HG03095 (cell line): ENCODE results near the gene TAOK1.

ENCODE experiments used
- ATAC-seq: cut with Tn5 transposase; IDR thresholded peaks from one replicate; pipeline ENCODE4 v1.9.1; 2021; ENCODE audit warnings: moderate library complexity; ENCODE audit not compliant: unreplicated experiment

Gene TAOK1

DNA sequence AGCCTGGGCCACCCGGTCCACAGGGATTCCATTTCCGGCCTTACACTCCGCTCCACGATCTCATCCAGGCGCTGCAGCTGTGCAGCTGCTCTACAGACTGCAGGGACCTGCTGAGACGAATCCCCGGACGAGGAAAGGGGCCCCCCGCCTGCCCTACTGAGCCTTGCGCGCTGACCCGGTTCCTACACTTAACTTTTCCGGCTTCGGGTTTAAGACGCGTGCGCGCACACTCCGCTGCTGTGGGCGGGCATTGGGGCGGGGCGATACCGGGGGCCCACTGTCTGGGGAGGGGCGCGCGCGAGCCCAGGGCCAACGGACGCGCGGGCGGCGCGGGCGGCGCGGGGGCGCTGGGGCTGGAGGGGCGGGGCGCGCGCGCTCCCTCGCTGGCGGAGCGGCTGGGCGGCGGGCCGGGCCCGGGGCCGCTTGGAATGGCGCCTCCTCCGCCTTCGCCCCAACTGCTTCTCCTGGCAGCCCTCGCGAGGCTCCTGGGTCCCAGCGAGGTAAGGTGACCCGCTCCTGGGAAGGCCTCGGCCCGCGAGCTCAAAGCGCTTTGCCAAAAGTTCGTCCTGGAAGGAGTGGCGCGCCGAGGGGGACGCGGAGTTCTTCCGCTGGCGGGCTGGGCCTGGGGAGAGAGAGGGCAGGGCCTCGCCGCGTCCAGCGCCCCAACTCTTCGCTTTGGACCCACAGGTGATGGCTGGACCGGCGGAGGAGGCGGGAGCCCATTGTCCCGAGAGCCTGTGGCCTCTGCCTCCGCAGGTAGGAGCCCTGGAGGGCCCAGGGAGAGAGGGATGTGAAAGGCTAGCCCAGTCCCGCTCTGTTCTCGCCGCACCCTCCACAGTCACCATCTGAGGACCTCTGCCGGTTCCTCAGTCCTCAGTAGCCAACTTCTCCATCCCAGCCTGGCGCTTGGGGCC is 178.4 kb downstream of the TAOK1 start, which contains the start of gene TP53I13:
TSS of gene TP53I13 (plus strand) at position 371 of the 914 bp plus-strand sequence. CDS start at position 429, 58 bp downstream.
- peak; percentile 31 for ATAC-seq

DNA sequence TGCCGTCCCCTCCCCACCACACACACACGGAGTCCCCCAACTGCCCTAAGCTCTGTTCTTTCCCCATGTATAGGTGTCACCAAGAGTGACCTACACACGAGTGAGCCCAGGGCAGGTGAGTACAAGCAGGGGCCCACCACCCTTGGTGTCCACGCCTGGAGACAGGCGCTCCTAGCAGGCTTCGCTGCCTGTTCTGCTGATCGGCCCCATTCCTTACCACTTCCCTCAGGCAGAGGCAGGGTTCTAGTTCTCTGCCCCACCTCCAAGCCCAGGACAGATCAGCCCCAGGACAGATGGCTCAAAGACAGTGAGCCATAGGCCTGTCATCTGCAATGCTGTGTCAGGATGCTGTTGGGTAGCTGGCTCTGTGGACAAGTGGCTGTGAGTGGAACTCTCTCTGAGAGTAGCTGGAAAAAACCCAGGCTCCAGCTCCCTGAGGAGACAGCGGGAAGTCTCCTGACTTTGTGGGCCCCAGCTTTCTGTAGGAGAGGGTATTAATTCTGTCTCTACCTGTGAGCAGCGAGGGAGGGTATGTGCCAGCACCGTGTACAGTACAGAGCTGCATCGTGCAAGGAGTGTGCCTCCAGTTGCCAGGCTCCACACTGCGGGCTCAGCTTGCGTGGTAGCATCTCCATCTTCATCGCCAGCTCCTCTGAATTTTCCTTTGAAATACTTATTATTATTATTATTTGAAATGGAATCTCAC is 179.2 kb downstream of the TAOK1 start:
- ATAC-seq, result no peak

DNA sequence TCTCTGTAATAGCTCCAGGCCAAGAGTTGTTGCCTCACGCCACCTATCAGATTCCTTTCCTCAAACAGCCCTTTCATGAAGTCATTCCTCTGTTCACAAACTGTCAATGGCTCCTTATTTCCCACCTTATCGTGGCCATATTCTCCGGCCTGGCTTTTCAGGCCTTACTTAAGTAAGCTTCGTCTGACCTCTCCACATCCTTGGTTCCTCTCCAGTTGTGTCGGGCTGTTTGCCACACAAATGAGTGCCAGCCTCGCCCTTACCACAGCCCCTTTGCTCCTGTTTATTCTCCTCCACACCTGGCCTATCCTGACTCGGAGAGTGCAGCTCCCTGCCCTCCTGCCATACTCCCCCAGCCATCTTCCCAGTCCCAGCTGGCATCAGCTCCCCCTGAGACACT is 180.4 kb downstream of the TAOK1 start:
- no peak for ATAC-seq

DNA sequence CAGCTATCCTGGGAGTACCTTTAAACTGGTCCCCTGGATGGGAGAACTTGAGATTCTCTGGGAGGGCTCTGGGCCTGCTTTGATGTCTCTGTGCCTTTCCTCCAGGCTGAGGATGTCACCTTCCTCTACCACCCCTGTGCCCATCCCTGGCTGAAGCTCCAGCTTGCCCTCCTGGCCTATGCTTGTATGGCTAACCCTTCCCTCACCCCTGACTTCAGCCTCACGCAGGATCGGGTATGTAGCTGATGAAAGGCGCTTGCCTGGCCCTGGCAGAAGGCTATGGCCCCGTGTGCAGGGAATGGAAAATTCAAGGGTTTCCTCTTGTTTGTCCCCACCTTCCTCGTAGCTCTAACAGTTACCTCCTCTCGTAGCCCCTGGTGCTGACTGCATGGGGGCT is 181.3 kb downstream of the TAOK1 start:
- no peak for ATAC-seq

DNA sequence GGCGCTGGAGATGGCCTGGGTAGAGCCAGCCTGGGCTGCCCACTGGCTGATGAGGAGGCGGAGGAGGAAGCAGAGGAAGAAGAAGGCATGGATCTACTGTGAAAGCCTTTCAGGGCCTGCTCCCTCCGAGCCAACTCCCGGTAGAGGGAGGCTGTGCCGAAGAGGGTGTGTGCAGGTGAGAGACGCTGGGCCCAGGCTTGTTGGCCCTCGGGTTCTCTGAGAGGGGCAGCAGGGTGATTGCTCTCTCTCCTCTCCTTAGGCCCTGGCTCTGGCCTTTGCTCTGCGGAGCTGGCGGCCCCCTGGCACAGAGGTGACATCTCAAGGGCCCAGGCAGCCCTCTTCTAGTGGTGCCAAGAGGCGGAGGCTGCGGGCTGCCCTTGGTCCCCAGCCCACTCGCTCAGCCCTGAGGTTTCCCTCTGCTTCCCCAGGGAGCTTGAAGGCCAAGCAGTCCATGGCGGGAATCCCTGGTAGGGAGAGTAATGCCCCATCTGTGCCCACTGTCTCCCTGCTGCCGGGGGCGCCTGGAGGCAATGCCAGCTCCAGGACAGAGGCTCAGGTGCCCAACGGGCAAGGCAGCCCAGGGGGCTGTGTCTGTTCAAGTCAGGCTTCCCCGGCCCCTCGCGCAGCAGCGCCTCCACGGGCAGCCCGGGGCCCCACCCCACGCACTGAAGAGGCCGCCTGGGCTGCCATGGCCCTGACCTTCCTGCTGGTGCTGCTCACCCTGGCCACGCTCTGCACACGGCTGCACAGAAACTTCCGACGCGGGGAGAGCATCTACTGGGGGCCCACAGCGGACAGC is 181.9 kb downstream of the TAOK1 start:
- no peak for ATAC-seq

DNA sequence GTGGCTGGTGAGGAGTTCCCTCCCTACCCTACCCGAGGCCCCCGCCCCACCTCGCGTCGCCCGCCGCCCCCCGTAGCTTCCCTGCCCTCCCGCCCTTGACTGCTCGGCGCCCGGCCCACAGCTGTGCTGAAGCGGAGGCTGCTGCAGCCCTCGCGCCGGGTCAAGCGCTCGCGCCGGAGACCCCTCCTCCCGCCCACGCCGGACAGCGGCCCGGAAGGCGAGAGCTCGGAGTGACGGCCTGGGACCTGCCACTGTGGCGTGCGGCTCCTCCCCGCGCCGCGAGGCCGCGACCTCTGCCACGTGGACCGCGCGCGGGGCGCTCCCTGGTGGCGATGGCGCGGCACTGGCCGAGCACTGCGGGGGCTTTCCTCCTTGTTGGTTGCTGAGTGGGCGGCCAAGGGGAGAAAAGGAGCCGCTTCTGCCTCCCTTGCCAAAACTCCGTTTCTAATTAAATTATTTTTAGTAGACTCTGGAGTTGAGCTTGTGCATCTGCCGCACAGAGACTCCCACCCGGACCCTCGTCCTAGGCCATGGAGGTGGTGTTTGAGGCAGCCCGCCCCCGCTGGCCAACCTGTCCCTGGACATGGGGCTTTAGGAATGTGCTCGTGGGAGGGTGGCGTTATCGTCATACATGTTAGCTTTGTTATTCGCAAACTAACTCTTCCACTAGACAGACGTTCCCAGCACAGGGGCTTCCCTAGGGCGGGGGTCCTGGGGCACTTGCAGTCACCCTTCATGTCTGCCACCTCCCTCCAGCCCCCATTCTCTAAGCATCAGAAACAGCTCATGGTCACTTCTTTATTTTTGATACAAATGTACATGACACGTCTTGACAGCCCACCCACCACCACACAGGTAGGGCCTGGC is 182.8 kb downstream of the TAOK1 start:
- ATAC-seq, result no peak

DNA sequence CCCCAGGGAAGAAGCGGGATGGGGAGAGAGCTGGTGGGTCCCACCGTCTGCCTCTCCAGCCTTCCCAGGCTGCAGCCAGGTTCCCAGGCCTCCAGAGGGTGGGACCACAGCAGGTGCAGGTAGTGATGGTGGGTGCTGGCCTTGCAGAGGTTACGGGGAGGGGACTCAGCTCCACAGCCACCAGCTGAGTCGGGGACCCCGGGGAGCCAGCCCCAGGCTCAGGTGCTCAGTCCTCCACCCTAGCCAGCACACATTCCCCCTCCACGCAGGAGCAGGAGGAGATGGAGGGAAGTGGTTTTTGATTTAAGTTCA is 183.4 kb downstream of the TAOK1 start:
- no peak for ATAC-seq

DNA sequence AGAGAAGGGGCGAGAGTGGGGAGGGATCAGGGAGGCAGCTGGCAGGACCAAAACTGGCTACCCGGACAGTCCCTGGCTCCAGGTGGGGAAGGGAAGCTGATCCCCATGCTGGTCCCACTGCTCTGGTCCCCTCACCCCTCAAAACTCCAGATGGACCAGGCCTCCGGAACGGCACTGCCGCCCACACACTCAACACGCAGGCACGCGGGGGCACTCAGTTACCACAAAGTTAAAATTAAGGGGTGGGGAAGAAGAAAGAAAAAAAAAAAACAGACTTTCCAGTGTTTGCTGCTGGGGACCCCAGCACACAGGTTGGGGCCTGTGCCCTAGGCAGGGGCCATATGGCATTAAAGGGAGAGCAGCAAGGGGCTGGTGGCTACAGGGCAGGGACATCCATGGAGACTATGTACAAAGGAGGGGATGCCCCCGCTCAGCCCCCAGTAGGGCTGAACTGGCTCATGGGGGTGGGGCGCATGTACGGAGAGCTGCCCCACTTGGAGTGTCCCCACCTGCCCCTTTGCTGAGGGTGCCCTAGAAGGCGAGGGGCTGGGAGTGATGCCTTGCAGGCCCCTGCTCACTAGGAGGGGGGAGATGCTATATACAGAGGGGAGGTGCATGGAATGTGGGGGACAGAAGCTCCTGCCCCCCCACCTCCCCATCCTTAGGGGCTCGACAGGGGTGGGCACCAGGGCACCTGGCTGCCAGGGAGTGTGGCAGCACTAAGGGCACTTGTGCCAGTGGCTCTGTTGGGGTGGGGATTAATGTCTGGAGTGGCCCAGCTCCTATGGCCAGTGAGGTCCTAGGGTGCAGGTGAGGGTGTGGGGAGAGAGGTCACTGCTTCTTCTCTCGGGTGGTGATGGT is 183.9 kb downstream of the TAOK1 start:
- no peak for ATAC-seq

DNA sequence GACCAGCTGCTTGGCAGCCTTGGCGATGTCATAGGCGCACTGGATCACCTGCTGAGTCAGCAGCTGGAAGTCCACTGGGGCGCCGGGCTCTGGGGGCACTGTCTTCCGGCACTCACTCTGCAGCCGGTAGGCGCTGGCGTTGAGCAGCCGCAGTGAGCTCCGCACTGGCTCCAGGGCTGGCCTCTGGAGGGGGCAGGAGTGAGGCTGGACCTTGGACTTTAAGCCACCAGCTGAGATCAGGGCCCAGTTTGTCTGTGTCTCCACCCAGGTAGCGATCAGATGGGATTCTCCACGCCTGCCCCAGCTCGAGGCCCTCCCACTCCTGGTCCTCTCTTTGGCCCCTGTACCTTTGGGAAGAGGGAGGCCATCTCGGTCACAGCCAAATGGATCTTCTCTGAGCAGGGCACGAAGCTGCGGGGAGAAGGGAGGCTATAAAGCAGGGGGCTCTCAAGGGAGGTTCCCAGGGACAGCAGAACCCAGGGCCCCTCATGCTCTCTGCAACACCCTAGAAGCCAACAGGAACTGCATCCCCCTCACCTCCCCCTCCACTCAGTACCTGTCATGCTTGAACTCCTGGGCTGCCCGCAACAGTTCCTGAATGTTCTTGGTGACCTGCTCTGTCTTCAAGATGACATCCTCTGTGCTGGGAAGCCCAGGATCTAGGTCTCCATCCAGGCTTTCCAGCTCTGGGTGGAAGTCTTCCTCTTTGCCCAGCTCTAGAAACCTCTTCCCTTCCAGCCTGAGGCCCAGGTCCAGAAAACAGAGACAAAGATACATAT is 184.8 kb downstream of the TAOK1 start:
- no peak for ATAC-seq

DNA sequence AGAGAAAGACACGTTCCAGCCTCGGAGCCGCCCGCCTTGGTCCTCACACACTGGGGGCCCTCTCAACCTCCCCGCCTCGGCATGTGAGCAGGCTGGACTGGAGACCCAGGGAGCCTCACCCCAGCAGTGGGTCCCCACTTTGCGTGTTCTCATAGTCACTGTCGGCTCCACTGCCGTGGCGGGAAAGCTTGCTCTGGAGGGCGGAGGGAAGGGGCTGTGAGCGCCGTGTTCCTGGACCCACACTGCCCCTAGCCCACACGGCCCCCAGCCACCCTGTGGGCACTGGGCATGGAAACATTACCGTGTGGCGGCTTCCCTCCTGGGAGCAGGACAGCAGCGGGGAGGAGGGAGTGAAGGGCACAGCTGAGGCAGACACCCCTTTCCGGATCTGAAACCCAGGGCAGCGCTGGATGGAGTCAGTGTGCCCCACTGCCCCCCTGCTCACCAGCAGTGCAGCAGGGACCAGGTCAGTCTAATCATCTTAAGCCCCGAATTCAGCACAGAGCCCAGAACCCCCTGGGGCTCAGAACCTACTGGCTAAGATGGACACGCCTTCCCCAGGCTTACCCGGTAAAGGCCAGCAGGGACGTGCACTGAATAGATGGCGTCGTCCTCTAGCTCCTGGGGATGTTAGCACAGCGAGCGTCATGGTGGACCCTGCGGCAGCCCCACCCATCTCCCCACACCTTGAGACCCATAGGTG is 185.5 kb downstream of the TAOK1 start:
- no peak for ATAC-seq

DNA sequence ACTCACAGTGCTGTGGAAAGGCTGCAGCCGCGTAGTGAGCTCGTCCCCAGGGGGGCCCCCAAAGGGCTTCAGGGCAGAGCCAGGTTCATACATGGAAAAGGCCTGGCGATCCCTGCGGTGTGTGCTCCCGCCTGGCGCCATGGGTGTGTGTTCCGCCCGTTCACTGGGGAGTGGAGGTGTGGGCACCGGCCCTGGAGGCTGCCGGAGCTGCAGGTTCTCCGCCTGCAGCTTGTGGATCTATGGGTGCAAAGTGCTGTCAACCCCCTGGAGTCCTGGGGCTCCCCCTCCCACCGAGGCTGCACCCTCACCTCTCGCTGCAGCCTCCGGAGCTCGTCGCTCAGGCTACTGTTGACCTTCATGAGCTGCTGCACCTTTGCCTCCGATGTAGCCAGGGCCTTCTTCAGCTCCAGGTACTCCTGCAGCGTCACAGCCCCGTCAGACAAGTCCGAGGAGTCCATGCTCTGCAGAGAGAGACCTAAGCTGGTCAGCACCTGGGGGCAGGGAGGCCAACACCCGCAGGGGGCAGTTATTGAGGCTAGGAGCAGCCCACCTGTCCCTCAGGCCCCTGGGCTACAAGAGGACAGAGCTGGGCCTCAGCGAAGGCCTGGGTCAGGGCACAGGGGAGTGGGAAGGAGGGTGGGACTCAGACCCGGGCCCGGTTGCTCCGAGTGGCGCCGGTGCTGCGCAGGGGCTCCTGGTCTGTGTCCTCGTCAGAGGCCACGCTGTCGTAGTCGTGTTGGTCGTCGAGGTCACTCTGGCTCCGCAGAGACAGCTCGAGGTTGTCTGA is 186.2 kb downstream of the TAOK1 start:
- no peak for ATAC-seq

DNA sequence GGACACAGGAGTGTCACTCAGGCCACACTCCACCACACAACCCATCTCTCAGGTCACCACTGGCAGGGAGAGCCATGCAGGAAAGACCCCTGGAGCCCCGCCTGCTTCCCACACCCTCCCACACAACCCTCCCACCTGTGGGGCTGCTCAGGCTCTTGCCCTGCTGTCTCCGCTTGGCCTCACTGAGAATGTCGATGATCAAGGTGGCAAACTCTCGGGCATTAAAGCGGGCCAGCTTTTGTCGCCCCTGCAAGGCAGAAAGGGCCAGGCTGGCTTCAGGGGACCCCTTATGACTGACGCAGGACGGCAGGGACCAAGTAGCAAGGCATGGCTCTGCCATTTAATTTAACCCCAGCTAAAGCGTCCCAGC is 186.8 kb downstream of the TAOK1 start:
- no peak for ATAC-seq

DNA sequence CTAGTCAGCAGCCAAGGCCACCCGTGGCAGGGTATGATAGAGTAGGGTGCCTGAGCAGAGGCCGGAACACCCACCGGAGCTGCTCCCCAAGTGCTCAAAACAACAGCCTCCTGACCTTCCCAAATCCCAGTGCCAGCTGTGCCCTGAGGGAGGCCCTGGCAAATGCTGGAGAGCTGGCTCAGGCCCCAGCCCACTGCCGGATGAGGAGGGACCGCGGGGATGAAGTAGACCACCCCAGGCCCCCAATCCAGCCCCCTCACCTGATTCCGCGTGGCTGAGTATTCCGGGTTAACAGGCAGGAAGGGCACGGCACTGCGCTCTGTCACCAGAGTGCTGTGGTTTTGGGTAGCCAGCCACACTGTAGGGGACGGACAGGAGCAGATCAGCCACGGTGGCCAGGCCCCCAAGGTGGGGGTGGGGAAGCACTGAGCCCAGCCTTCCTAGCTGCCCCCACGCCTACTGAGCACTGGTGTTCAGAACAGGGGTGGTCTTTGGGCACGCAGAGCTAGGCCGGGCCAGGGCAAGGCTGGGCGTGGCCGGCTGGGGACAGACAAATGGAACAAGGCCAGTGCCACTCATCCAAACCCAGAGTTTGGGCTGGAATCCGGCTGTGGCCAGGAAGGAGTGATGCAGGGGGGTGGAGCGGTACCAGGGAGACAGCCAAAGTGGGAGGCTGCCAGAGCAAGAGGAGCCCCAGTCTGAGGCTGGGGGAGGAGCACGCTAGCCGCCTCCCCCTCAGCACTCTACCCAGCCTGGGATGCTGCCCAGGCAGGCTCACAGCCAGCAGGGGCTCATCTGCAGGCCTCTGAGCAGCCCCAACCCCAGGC is 187.4 kb downstream of the TAOK1 start:
- ATAC-seq, result no peak

DNA sequence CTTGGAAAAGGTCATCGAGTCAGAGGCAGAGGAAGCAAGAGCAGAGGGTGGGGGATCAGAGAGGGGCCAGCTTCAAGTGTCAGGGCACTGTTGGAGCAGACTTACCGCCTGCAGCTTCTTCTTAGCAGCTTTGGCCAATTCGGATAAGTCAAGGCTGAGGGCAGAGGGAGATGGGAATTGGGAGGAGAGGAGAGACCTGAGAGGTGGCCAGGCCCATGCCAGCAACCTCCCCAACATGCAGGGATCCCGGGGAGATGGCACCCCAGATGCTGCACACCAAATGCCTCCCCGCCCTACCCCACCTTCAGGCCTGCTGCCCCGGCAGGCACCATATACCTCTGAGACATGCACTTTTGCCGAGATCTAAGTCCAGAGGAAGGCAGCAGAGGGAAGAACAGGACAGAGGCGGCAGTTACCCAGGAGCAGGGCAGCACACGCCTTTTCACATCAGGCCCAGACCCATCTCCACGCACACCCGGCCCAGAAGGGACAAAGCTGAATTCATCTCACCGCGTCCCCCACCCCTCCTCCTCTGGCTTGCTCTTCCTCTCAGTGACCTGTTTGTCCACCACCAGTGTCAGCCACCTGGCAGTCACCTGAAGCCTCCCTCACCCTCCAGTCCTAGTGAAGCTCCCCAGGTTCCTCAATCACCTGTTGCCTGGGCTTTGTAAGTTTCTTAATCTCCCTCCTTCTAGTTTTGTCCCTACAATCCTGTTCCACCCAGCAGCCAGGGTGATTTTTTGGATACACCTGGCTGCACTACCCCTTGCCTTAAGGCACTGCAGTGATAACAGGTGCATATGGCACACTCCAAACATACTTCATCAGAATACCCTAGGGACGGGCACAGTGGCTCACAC is 188.7 kb downstream of the TAOK1 start:
- ATAC-seq, result no peak

DNA sequence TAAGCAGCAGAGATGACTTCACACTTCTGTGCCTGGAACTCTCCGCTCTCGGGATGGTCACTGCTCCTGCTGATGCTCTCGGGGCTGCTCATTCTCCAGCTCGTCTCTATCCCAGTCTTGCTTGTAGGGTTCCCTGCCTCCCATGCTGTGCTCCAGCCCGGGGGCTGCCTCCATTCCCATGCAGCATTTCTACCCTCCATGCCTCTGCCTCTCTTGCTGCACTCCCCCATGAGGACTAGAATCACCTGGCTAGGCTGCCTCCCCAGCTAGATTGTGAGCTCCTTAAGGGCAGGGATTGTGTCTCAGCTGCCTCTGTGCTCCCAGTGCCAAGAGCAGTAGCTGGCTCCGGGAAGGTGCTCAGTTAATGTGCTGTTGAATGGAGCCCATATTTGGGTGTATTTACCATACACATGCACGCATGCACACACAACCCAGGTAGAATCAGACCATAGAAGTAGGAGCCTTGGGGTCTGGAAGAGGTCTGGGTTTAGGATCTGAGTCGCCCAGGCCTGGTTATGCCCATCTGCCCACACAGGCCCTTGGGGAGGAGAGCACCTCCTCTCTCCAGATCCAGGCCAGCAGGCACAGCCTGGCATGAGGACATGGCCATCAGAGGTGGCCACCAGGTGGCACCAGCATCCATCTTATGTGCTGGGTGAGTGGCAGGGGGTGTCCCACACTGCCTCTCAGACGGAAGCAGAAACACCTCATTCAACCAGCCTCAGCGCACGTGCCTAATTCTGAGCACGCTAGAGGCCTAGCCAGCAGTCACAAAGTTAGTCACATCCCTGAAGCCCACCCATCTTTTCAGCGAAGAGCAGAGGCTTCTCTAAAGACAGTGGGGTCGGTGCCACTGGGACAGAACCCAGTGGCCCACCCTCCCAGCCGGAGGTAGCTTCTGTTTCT is 190.0 kb downstream of the TAOK1 start:
- peak; percentile 58 for ATAC-seq
